Thyroid gland (tissue), 4 donors: Measurements from ENCODE around the gene ACSL3.

Experiments used
- POLR2A ChIP-seq, 2 donors: fragments of 450-650 bp; IDR thresholded peaks; one replicate each; pipeline ENCODE4 v1.6.1; 2017; ENCODE audit warnings: antibody characterized with exemption in 2 of 2, mild to moderate bottlenecking in 2 of 2, moderate library complexity in 1 of 2
- TF ChIP-seq, protein P1 (sequence below), 6 experiments: fragments of 200-600 bp in 3 of 6; fragments of 450-650 bp in 3 of 6; sonication (generic) in 3 of 6; IDR thresholded peaks; one replicate each; pipeline ENCODE4 v1.5.1; 2016 to 2019; ENCODE audit warnings: antibody characterized with exemption in 6 of 6, mild to moderate bottlenecking in 2 of 6, inconsistent platforms in 1 of 6, moderate library complexity in 1 of 6

DNA sequence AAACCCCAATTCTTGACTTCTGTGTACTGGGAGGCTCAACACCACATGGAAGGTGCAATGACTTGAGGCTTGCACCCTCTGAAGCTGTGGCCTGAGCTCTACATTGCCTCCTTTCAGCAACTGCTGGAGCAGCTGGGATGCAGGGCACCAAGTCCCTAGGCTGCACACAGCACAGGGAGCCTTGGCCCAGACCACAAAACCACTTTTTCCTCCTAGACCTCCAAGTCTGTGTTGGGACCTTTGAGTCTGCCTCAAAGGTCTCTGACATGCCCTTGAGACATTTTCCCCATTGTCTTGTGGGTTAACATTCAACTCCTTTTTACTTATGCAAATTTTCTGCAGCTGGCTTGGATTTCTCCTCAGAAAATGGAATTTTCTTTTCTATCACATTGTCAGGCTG, 128.6 kb downstream of the ACSL3 start:
- TF ChIP-seq, protein P1, sequence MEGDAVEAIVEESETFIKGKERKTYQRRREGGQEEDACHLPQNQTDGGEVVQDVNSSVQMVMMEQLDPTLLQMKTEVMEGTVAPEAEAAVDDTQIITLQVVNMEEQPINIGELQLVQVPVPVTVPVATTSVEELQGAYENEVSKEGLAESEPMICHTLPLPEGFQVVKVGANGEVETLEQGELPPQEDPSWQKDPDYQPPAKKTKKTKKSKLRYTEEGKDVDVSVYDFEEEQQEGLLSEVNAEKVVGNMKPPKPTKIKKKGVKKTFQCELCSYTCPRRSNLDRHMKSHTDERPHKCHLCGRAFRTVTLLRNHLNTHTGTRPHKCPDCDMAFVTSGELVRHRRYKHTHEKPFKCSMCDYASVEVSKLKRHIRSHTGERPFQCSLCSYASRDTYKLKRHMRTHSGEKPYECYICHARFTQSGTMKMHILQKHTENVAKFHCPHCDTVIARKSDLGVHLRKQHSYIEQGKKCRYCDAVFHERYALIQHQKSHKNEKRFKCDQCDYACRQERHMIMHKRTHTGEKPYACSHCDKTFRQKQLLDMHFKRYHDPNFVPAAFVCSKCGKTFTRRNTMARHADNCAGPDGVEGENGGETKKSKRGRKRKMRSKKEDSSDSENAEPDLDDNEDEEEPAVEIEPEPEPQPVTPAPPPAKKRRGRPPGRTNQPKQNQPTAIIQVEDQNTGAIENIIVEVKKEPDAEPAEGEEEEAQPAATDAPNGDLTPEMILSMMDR (IDR thresholded peaks at IDR 0.05): no peak
- no peak for TF ChIP-seq POLR2A (IDR thresholded peaks at IDR 0.05)
